Skeletal muscle tissue (tissue), 4 donors: Measurements from ENCODE around the gene SASH1. TPM values are rescaled to one million over a fixed set of nuclear protein-coding genes. Genes with fewer than 3 reads are reported as not detected.

Experiments used
- H3K27ac ChIP-seq: one replicate; pipeline ENCODE4 v1.7.0; 2013; ENCODE audit warnings: mild to moderate bottlenecking, low read depth, low read length, inconsistent platforms
- H3K27me3 ChIP-seq, 3 donors: one replicate each; pipeline ENCODE4 v1.7.0; 2013; ENCODE audit warnings: low read length in 3 of 3; ENCODE audit not compliant: control insufficient read depth in 3 of 3, insufficient read depth in 3 of 3
- H3K36me3 ChIP-seq, 3 donors: one replicate each; pipeline ENCODE4 v1.7.0; 2013; ENCODE audit warnings: low read length in 3 of 3; ENCODE audit not compliant: control insufficient read depth in 3 of 3, insufficient read depth in 3 of 3
- H3K4me1 ChIP-seq, 3 donors: one replicate each; pipeline ENCODE4 v1.7.0; 2013; ENCODE audit warnings: low read length in 3 of 3, mild to moderate bottlenecking in 3 of 3; ENCODE audit not compliant: control insufficient read depth in 3 of 3, insufficient read depth in 3 of 3
- H3K4me3 ChIP-seq, 3 donors: one replicate each; pipeline ENCODE4 v1.7.0; 2013; ENCODE audit warnings: low read length in 3 of 3
- H3K9ac ChIP-seq, 3 donors: one replicate each; pipeline ENCODE4 v1.7.0; 2013; ENCODE audit warnings: low read length in 3 of 3, mild to moderate bottlenecking in 3 of 3, moderate library complexity in 2 of 3, low read depth in 1 of 3
- H3K9me3 ChIP-seq, 3 donors: one replicate each; pipeline ENCODE4 v1.7.0; 2013; ENCODE audit warnings: low read length in 3 of 3; ENCODE audit not compliant: control insufficient read depth in 3 of 3
- total RNA-seq: library from RNA; depleted of rRNA; stranded (reverse); fragments of >200 nt; gene quantifications from one replicate; pipeline ENCODE4 v1.2.3, GENCODE V29; 2014
- donor health status: Osteomylitis.

The SASH1 gene
- total RNA-seq, 1 donor from 2014 or later, result 85.1 TPM

DNA sequence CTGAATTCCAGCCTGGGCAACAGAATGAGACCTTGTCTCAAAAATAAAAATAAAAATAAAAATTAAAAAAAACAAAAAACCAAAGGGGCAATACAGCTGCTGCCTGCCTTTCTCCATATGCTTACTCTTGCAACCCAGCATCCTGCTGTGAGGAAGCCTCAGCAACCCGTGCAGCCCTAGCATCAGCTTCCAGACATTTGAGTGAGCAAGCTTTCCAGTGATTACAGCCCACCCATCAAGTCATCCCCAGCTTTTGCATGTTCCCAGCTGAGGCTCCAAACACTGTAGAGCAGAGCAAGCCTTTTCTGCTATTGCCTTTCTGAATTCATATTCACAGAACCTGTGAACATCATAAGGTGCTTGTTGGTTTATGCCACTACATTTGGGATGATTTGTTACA lies 93.8 kb downstream of the SASH1 start:
- Histone ChIP-seq H3K4me1 (peaks cover 7 to 9% (median 8%) of the 10 kb centered on the region in 3 donors), H3K27ac (no peak overlapping the region), H3K4me3 (no peak overlapping the region), H3K9me3 (no peaks in the 10 kb centered on the region), H3K27me3 (no peaks in the 10 kb centered on the region), H3K36me3 (no peaks in the 10 kb centered on the region), H3K9ac (no peak overlapping the region)

DNA sequence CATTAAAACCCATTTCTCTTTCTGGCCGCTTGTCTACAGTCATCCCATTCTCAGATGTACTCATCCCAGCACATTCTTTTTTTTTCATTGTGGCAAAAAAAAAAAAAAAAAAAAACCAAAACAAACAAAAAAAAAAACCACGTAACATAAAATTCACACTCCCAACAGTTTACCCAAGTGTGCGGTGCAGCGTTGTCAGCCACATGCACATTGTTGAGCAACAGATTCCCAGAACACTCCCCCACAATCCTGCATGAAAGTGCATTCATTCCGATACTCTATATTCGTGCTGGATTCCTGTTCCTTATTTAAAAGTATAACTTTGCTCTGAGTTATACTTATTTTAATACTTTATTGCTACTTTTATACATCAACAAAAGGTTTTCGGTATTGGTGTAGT lies 96.0 kb downstream of the SASH1 start:
- H3K4me3 ChIP-seq, result no peak overlapping the region
- peaks cover 3 to 12% (median 6%) of the 10 kb centered on the region in 3 donors for H3K4me1 ChIP-seq
- no peak overlapping the region for H3K27ac ChIP-seq
- H3K9me3 ChIP-seq, result no peaks in the 10 kb centered on the region
- no peak overlapping the region for H3K9ac ChIP-seq
- no peaks in the 10 kb centered on the region for H3K36me3 ChIP-seq
- no peaks in the 10 kb centered on the region for H3K27me3 ChIP-seq

DNA sequence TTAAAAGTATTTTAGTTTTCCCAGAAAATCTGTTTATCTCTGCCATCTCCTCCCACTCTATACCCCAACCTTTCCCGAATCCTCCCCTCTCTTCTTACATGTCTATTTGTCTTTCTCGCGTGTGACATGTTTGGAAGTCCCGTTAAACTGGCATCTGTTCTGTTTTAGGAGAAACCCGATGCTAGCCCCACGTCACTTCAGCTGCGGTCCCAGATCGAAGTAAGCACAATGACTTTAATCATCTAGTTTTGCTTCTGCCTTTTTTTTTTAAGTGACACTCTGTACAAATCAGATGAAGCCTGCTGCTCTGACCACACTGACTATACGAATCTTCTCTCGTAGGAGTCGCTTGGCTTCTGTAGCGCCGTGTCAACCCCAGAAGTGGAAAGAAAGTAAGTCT lies 97.4 kb downstream of the SASH1 start:
- Histone ChIP-seq H3K9me3 (no peaks in the 10 kb centered on the region), H3K27me3 (no peaks in the 10 kb centered on the region), H3K36me3 (no peaks in the 10 kb centered on the region), H3K4me1 (peaks cover 3 to 12% (median 6%) of the 10 kb centered on the region in 3 donors), H3K27ac (no peak overlapping the region), H3K9ac (no peak overlapping the region), H3K4me3 (peak overlapping the region in 1 of 3 donors; percentile 49)

DNA sequence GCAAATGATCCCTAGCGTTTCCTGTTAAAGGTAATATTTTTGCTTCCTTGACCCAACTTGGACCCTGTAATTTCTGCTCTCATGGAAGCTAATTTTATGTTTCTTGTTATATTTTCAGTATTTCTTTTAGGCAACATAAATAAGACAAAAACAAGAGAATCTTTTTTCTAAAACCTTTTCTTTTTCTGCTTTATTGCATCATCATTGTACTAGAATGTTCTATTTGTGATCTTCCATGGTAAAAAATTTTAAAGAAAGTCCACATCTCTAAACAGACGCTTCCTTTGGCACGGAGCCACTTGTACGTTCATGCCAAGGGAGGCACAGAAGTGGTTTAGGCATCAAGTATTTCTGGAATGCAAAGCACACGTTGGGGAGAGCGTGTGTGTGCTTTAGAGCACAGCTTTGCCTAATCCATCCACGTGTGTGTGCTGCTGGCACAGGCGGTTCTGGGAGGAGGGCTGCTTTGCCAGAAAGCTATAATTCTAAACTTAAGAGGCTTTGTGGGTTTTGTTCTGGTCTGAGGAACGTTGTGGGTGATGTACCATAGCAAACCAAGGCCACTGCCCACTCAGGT lies 98.3 kb downstream of the SASH1 start:
- Histone ChIP-seq H3K9ac (no peak overlapping the region), H3K4me3 (no peak overlapping the region), H3K27ac (peak overlapping the region; percentile 11), H3K4me1 (peaks cover 3 to 12% (median 9%) of the 10 kb centered on the region in 3 donors), H3K27me3 (no peaks in the 10 kb centered on the region), H3K9me3 (no peaks in the 10 kb centered on the region), H3K36me3 (no peaks in the 10 kb centered on the region)

DNA sequence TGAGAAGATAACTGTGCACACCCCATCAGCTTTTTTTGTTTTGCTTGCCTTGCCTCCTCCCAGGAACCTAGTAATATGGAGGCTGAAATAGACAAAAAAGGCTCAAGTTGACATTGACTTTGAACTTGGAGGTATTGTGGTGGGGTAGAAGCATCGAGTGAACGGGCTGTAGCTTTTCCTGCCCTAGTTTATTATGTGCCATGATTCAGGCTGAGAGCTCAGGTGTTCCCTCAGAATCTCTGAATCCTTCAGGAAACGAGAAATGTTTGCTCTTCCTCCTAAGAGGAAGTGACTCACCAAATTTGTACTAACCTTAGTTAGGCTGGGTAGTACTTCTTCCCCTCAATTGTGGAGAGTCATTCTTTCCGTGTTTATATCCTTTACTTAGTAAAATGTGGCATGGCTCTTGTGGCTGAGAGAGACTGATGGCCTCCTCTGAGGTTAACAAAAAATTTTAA lies 98.8 kb downstream of the SASH1 start:
- Histone ChIP-seq H3K36me3 (no peaks in the 10 kb centered on the region), H3K27me3 (no peaks in the 10 kb centered on the region), H3K4me1 (peaks cover 3 to 12% (median 9%) of the 10 kb centered on the region in 3 donors), H3K9me3 (no peaks in the 10 kb centered on the region), H3K9ac (no peak overlapping the region), H3K27ac (peak overlapping the region; percentile 11), H3K4me3 (no peak overlapping the region)

DNA sequence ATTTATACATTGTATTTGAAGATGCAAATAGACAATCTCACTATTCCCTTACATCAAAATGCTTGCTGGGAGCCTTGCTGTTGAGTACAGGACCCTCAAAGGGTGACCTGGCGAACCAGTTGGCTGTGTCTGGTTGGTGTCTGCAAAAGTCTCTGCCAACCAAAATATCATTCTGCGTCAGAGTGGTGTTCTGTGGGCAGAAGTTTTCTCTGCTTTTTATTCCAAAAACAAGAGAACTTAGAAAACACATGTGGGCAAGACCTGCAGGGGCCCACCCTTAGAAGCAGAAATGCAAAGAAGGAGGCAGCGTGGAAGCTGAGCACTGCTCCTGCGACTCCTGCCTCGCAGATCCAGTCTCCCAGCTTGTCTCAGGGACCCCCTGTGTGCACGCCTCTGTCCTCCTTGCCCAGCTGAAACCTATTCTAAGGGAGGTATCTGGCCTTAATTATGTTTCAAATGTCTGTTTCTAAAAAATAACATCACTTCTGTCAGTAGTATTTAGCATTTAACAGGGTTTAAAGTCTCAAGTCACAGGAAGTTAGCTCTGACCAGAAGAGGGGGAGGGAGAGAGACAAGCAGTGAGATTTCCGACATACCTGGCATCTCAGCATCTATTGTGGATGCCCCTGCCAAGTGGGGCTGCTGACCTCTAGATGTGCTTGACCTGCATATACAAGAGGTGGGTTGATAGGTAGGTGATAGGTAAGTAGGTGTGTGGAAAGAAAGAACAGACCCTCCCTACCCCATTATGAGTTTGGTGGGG lies 101.3 kb downstream of the SASH1 start:
- H3K27ac ChIP-seq, result no peak overlapping the region
- H3K4me3 ChIP-seq, result no peak overlapping the region
- no peaks in the 10 kb centered on the region for H3K27me3 ChIP-seq
- H3K9me3 ChIP-seq, result no peaks in the 10 kb centered on the region
- H3K9ac ChIP-seq, result no peak overlapping the region
- peaks cover 3 to 12% (median 9%) of the 10 kb centered on the region in 3 donors for H3K4me1 ChIP-seq
- H3K36me3 ChIP-seq, result peaks cover 0 to 3% (median 3%) of the 10 kb centered on the region in 3 donors

DNA sequence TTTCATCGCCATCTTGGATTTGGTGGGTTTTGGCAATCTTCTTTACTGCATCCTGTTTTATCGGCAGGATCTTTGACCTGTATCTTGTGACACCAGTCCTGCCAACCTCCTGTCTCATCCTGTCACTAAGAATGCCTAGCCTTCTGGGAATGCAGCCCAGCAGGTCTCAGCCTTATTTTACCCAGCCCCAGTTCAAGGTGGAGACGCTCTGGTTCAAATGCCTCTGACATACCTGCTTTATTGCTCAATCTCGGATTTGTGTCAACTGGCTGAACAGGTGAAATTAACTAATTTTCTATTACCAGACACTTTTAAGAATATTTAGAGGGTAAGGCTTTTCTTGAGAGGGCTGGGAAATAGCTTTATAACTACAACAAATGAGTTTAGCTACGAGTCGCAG lies 102.5 kb downstream of the SASH1 start:
- peaks cover 0 to 3% (median 3%) of the 10 kb centered on the region in 3 donors for H3K36me3 ChIP-seq
- no peak overlapping the region for H3K9ac ChIP-seq
- H3K4me1 ChIP-seq, result peaks cover 3 to 12% (median 9%) of the 10 kb centered on the region in 3 donors
- H3K27ac ChIP-seq, result no peak overlapping the region
- no peaks in the 10 kb centered on the region for H3K27me3 ChIP-seq
- H3K9me3 ChIP-seq, result no peaks in the 10 kb centered on the region
- no peak overlapping the region for H3K4me3 ChIP-seq

DNA sequence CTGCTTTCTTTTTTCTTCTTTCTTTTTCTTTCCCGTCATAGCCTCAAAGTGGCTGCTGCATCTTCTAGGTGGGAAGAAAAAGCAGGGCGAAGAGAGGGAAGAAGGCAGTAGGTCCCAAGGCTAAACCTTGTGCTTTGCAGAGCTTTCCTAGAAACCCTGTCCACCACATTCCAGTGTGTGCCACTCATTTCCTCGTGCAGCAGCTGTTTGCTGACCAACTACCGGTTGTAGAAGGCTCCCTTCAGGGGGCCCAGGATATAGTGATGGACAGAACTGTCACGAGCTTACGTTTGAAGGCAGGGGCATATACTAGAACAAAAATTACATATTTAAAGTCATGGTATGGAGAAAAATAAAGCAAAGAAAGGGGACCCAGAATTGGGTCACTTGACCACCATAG lies 103.0 kb downstream of the SASH1 start:
- no peaks in the 10 kb centered on the region for H3K27me3 ChIP-seq
- H3K27ac ChIP-seq, result no peak overlapping the region
- H3K4me3 ChIP-seq, result no peak overlapping the region
- H3K9ac ChIP-seq, result no peak overlapping the region
- no peaks in the 10 kb centered on the region for H3K9me3 ChIP-seq
- H3K36me3 ChIP-seq, result peaks cover 0 to 3% (median 3%) of the 10 kb centered on the region in 3 donors
- peaks cover 0 to 9% (median 8%) of the 10 kb centered on the region in 3 donors for H3K4me1 ChIP-seq

DNA sequence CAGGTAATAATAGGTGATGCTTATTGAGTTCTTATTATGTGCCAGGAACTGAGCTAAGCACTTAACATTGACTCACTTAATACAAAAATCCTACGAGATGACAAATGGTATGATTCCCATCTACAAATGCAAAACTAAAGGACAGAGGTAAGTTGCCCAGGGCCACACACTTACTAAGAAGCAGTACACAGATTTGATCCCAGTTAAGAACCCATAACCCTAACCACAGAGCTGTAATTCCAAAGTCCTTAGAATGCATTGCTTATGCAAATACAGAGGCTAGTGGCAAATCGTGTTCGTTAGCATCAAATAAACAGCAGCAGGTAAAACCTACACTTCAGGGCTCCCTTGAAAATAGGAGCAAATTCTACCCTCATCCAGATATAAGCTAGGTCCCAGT lies 104.0 kb downstream of the SASH1 start:
- H3K27ac ChIP-seq, result no peak overlapping the region
- H3K36me3 ChIP-seq, result peaks cover 0 to 3% (median 3%) of the 10 kb centered on the region in 3 donors
- H3K4me1 ChIP-seq, result peaks cover 0 to 3% (median 1%) of the 10 kb centered on the region in 3 donors
- no peaks in the 10 kb centered on the region for H3K27me3 ChIP-seq
- no peak overlapping the region for H3K4me3 ChIP-seq
- no peak overlapping the region for H3K9ac ChIP-seq
- no peaks in the 10 kb centered on the region for H3K9me3 ChIP-seq

DNA sequence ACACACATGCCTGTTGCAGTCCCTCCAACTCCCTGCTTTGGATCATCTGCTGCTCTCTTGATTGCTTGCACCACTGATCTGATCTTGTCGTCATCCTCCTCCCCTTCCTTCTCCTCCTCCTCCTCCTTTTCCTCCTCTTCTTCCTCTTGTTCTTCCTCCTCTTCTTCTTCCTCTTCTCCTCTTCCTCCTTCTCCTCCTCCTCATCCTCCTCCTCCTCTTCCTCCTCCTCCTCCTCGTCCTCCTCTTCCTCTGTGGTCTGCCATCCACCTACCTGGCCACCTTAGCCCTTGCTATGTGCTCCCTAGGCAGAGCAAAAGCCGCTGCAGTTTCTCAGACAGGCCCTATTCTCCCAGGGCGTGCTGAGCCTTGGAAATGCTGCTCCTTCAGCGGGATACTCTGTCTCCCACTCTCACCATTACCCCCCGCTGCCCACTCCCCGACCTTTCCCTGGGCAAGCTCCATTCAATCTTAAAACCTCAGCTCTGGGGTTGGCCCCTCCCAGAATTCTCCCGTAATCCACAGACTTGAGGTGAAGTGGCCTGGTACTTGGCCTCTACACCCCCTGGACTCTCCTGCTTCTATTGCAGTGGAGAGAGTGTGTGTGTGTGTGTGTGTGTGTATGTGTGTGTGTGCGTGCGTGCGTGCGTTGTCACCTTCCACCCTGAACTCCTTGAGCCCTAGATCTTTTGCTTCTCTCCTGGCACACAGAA lies 105.0 kb downstream of the SASH1 start:
- Histone ChIP-seq H3K9me3 (no peaks in the 10 kb centered on the region), H3K9ac (no peak overlapping the region), H3K27ac (no peak overlapping the region), H3K4me3 (no peak overlapping the region), H3K4me1 (peaks cover 3 to 9% (median 5%) of the 10 kb centered on the region in 3 donors), H3K36me3 (peaks cover 0 to 3% (median 3%) of the 10 kb centered on the region in 3 donors), H3K27me3 (no peaks in the 10 kb centered on the region)
